ENCODE results near the gene HCRT.
"Not testable (repeated sequence)": the region's sequence is repeated elsewhere in the genome, so short reads cannot be mapped to it uniquely, and the experiment has no call there.

The HCRT gene

DNA sequence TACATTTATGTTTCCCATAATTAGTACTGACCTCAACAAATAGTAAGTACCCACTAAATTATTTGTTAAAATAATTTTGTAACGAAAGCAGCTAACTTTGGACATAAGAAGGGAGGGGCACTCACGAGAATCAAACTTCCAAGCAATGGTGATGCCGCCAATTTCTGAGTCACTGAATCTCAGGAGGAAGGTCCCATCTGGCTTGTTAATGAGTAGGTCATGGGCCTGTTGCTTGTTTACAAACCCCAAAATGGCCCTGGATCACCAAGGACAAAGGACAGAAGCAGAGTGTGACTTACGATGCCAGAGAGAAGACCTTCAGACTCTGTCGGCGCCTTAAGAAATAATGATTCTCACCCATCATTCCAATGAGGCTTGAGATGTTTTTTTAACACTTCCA is 24.8 kb upstream of the HCRT start:
- Mint-ChIP-seq H3K27me3 (no peaks in the 10 kb centered on the region), H3K4me1 (no peaks in the 10 kb centered on the region), H3K36me3 (ENCODE audit: insufficient read depth) (peaks cover 82% of the 10 kb centered on the region), H3K9me3 (no peaks in the 10 kb centered on the region), H3K4me3 (no peak overlapping the region), H3K27ac (ENCODE audit: low read depth) (no peak overlapping the region)
- DNase-seq (ENCODE audit: low spot score in 2 of 2) (no peak), ATAC-seq (replicated peaks; ENCODE audit: extremely low read depth, poor library complexity, severe bottlenecking) (no peak)

DNA sequence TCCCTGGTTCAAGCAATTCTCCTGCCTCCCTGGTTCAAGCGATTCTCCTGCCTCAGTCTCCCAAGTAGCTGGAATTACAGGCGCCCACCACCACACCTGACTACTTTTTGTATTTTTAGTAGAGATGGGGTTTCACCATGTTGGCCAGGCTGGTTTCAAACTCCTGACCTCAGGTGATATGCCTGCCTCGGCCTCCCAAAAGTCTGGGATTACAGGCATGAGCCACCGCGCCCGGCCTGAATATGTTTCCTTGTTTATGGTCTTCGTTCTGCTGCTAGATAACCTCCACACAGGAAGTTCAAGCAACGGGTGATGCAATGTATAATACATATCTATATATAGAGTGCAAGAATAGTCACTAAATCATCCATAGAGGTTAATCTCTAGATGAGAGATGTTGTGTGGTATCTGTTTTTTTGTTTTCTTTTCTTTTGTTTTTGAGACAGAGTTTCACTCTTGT is 20.9 kb upstream of the HCRT start:
- DNase-seq (ENCODE audit: low spot score in 2 of 2); H3K27me3 Mint-ChIP-seq; H3K4me1 Mint-ChIP-seq; H3K4me3 Mint-ChIP-seq; ATAC-seq (replicated peaks; ENCODE audit: extremely low read depth, poor library complexity, severe bottlenecking); H3K9me3 Mint-ChIP-seq; H3K27ac Mint-ChIP-seq (ENCODE audit: low read depth): not testable (repeated sequence)
- peaks cover 81% of the 10 kb centered on the region for H3K36me3 Mint-ChIP-seq (ENCODE audit: insufficient read depth)

- DNase-seq (ENCODE audit: low spot score in 2 of 2) (no peak), ATAC-seq (replicated peaks; ENCODE audit: extremely low read depth, poor library complexity, severe bottlenecking) (no peak)
- Mint-ChIP-seq H3K4me1 (no peaks in the 10 kb centered on the region), H3K4me3 (no peak overlapping the region), H3K36me3 (ENCODE audit: insufficient read depth) (peaks cover 67% of the 10 kb centered on the region), H3K27me3 (no peaks in the 10 kb centered on the region), H3K27ac (ENCODE audit: low read depth) (no peak overlapping the region), H3K9me3 (no peaks in the 10 kb centered on the region)
Observed at GRCh38 chr17:42203354-42203753, 18.1 kb upstream of the HCRT start.

- DNase-seq (ENCODE audit: low spot score in 2 of 2) (no peak), ATAC-seq (replicated peaks; ENCODE audit: extremely low read depth, poor library complexity, severe bottlenecking) (no peak)
- Mint-ChIP-seq H3K27ac (ENCODE audit: low read depth) (no peak overlapping the region), H3K9me3 (no peaks in the 10 kb centered on the region), H3K4me3 (no peak overlapping the region), H3K36me3 (ENCODE audit: insufficient read depth) (peaks cover 64% of the 10 kb centered on the region), H3K4me1 (no peaks in the 10 kb centered on the region), H3K27me3 (no peaks in the 10 kb centered on the region)
Observed at GRCh38 chr17:42202696-42203095, 17.4 kb upstream of the HCRT start.

DNA sequence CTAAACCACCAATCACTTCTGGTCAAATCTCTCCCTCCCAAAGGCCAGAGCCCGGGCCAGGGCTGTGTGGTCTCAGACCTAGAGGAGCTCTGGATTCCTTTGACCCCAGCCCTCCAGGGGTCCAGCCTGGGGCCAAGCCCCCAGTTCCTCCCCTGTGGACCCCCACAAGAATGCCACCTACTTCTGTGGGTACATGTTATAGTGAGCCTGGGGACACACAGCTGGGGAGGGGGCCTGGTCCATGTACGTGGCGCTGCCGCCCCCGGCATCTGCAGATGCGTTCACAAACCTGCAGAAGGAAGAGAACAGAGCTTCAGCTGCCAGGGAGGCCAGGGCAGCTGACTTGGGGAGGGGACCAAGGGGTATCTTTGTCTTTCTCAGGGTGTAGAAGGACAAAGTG is 16.9 kb upstream of the HCRT start:
- ATAC-seq (replicated peaks; ENCODE audit: extremely low read depth, poor library complexity, severe bottlenecking): no peak
- no peaks in the 10 kb centered on the region for H3K9me3 Mint-ChIP-seq
- peaks cover 59% of the 10 kb centered on the region for H3K36me3 Mint-ChIP-seq (ENCODE audit: insufficient read depth)
- no peaks in the 10 kb centered on the region for H3K27me3 Mint-ChIP-seq
- no peak for DNase-seq (ENCODE audit: low spot score in 2 of 2)
- no peak overlapping the region for H3K4me3 Mint-ChIP-seq
- no peaks in the 10 kb centered on the region for H3K4me1 Mint-ChIP-seq
- no peak overlapping the region for H3K27ac Mint-ChIP-seq (ENCODE audit: low read depth)

- Mint-ChIP-seq H3K36me3 (ENCODE audit: insufficient read depth) (peaks cover 52% of the 10 kb centered on the region), H3K9me3 (no peaks in the 10 kb centered on the region), H3K27me3 (no peaks in the 10 kb centered on the region), H3K4me1 (no peaks in the 10 kb centered on the region), H3K4me3 (no peak overlapping the region), H3K27ac (ENCODE audit: low read depth) (no peak overlapping the region)
- ATAC-seq (replicated peaks; ENCODE audit: extremely low read depth, poor library complexity, severe bottlenecking) (no peak), DNase-seq (ENCODE audit: low spot score in 2 of 2) (no peak)
Observed at GRCh38 chr17:42201458-42201772, 16.2 kb upstream of the HCRT start.

GRCh38 chr17:42200706-42201457 is 15.6 kb upstream of the HCRT start:
- H3K27ac Mint-ChIP-seq (ENCODE audit: low read depth): no peak overlapping the region
- DNase-seq (ENCODE audit: low spot score in 2 of 2) (no peak), ATAC-seq (replicated peaks; ENCODE audit: extremely low read depth, poor library complexity, severe bottlenecking) (no peak)
- no peaks in the 10 kb centered on the region for H3K9me3 Mint-ChIP-seq
- H3K27me3 Mint-ChIP-seq: no peaks in the 10 kb centered on the region
- no peaks in the 10 kb centered on the region for H3K4me1 Mint-ChIP-seq
- no peak overlapping the region for H3K4me3 Mint-ChIP-seq
- peaks cover 47% of the 10 kb centered on the region for H3K36me3 Mint-ChIP-seq (ENCODE audit: insufficient read depth)

DNA sequence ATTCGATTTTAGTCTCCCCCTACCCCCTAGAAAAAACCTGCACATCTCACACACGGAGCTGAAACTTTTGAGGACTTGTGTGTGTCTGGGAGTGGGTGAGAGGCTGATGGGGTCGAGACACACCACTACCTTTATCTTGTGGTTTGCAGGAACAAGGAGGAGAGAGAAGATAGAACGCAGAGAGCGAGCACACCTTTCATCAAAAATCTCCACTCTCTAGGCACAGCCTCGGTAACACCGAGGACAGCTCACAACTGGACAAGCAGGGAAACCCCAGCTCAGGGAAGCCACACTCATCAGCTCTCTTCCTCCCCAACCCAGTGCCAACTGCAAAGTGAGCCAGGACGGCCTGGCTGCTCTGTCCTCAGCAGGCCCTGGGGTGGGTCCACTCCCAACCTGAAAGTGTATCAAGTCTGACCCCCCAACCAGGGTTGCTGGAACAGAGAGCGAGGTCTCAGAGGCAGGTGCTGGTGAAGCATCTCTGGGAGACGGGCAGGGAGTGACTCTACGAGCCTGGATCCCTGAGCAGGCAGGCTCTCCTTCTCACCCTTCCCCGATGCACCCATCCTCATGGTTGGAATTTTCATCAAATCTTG is 14.3 kb upstream of the HCRT start:
- peaks cover 36% of the 10 kb centered on the region for H3K36me3 Mint-ChIP-seq (ENCODE audit: insufficient read depth)
- H3K27ac Mint-ChIP-seq (ENCODE audit: low read depth): no peak overlapping the region
- peaks cover 2% of the 10 kb centered on the region for H3K4me1 Mint-ChIP-seq
- H3K9me3 Mint-ChIP-seq: no peaks in the 10 kb centered on the region
- no peaks in the 10 kb centered on the region for H3K27me3 Mint-ChIP-seq
- no peak overlapping the region for H3K4me3 Mint-ChIP-seq
- DNase-seq (ENCODE audit: low spot score in 2 of 2) (no peak), ATAC-seq (replicated peaks; ENCODE audit: extremely low read depth, poor library complexity, severe bottlenecking) (no peak)

DNA sequence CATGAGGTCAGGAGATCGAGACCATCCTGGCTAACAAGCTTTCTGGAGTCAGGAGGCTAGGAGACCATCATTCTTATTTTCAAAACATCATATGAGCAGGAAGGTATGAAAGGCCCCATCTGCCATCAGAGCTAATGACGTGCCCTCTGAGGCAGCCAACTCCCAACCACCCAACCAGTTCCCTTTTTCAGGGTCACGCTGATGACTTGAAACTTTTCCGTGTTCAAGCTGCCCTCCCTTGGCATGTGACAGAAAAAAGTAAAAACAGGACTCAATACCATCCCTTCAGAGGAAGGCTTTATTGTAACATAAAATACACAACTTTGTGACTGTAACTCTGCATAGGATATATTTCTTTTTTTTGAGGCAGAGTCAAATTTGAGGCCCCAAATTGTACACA is 13.6 kb upstream of the HCRT start:
- DNase-seq (ENCODE audit: low spot score in 2 of 2) (no peak), ATAC-seq (replicated peaks; ENCODE audit: extremely low read depth, poor library complexity, severe bottlenecking) (no peak)
- Mint-ChIP-seq H3K9me3 (no peaks in the 10 kb centered on the region), H3K27me3 (no peaks in the 10 kb centered on the region), H3K4me1 (peaks cover 8% of the 10 kb centered on the region), H3K36me3 (ENCODE audit: insufficient read depth) (peaks cover 37% of the 10 kb centered on the region), H3K27ac (ENCODE audit: low read depth) (no peak overlapping the region), H3K4me3 (no peak overlapping the region)

- Mint-ChIP-seq H3K9me3 (no peaks in the 10 kb centered on the region), H3K4me3 (no peak overlapping the region), H3K4me1 (peaks cover 21% of the 10 kb centered on the region)
Observed at GRCh38 chr17:42197564-42198156, 12.4 kb upstream of the HCRT start.

GRCh38 chr17:42193969-42194899 is 9.0 kb upstream of the HCRT start, which contains the start of gene GHDC:
Gene GHDC, minus strand, starts transcription at chr17:42194494. Its CDS starts 913 bp downstream, at chr17:42193581.
- Mint-ChIP-seq H3K36me3 (ENCODE audit: insufficient read depth) (peaks cover 12% of the 10 kb centered on the region), H3K27ac (ENCODE audit: low read depth) (peak within 1 kb of the TSS; percentile 97), H3K27me3 (no peaks in the 10 kb centered on the region), H3K4me3 (peak within 1 kb of the TSS; percentile 99), H3K9me3 (no peaks in the 10 kb centered on the region), H3K4me1 (peaks cover 28% of the 10 kb centered on the region)
- DNase-seq (ENCODE audit: low spot score in 2 of 2): peak; percentile 51 to 58
- ATAC-seq (replicated peaks; ENCODE audit: extremely low read depth, poor library complexity, severe bottlenecking): peak; percentile 97

More at GRCh38 chr17:42197564-42198156, 12.4 kb upstream of the HCRT start:
- DNase-seq (ENCODE audit: low spot score in 2 of 2): no peak
- peaks cover 28% of the 10 kb centered on the region for H3K36me3 Mint-ChIP-seq (ENCODE audit: insufficient read depth)
- ATAC-seq (replicated peaks; ENCODE audit: extremely low read depth, poor library complexity, severe bottlenecking): no peak
- H3K27ac Mint-ChIP-seq (ENCODE audit: low read depth): no peak overlapping the region
- no peaks in the 10 kb centered on the region for H3K27me3 Mint-ChIP-seq

- DNase-seq (ENCODE audit: low spot score in 2 of 2) (no peak), ATAC-seq (replicated peaks; ENCODE audit: extremely low read depth, poor library complexity, severe bottlenecking) (no peak)
- H3K4me1 Mint-ChIP-seq: peaks cover 28% of the 10 kb centered on the region
- peak overlapping the region; percentile 97 for H3K27ac Mint-ChIP-seq (ENCODE audit: low read depth)
- H3K9me3 Mint-ChIP-seq: no peaks in the 10 kb centered on the region
- H3K4me3 Mint-ChIP-seq: peak overlapping the region; percentile 99
- H3K36me3 Mint-ChIP-seq (ENCODE audit: insufficient read depth): peaks cover 9% of the 10 kb centered on the region
- H3K27me3 Mint-ChIP-seq: no peaks in the 10 kb centered on the region
Observed at GRCh38 chr17:42193216-42193968, 8.1 kb upstream of the HCRT start.
